Prostate gland (tissue), 2 donors: ENCODE measurements around the gene ZNF124. TPM values are rescaled to one million over a fixed set of nuclear protein-coding genes. Genes with fewer than 3 reads are reported as not detected.

Experiments
- DNase-seq: peaks from one replicate; pipeline ENCODE4 v3.0.0-alpha.2; 2019; ENCODE audit warnings: low spot score
- H3K27ac ChIP-seq, 2 donors: fragments of 200-600 bp; sonication (generic); 2 replicates each; pipeline ENCODE4 v1.5.1; 2017 to 2019
- H3K27me3 ChIP-seq: fragments of 200-600 bp; sonication (generic); replicated peaks from 2 replicates; pipeline ENCODE4 v1.5.1; 2019; ENCODE audit not compliant: insufficient read depth
- H3K36me3 ChIP-seq, 2 donors: fragments of 200-600 bp; sonication (generic); 1 replicate in 1 of 2; 2 replicates in 1 of 2; pipeline versions ENCODE4 v1.5.1 to v1.8.1; 2017 to 2019
- H3K4me1 ChIP-seq: fragments of 200-600 bp; sonication (generic); replicated peaks from 2 replicates; pipeline ENCODE4 v1.5.1; 2019
- H3K4me3 ChIP-seq, 2 donors: fragments of 200-600 bp; sonication (generic); 2 replicates each; pipeline ENCODE4 v1.5.1; 2017 to 2019
- H3K9me3 ChIP-seq: fragments of 200-600 bp; sonication (generic); 2 replicates; pipeline ENCODE4 v1.5.1; 2017
- POLR2A ChIP-seq: fragments of 450-650 bp; IDR thresholded peaks from one replicate; pipeline ENCODE4 v1.6.1; 2016; ENCODE audit warnings: antibody characterized with exemption, mild to moderate bottlenecking
- POLR2AphosphoS5 ChIP-seq: sonication (generic); formaldehyde crosslinking; IDR thresholded peaks from one replicate; pipeline ENCODE4 v1.6.1; 2017; ENCODE audit warnings: antibody characterized with exemption
- WGBS: methylation state at CpG from one replicate; pipeline ENCODE4 v1.1.5; 2018; 5-methylcytosine and 5-hydroxymethylcytosine counted together
- intact Hi-C: fragments of 100-400 bp; cut with DNase I; formaldehyde crosslinking; loops from one replicate; pipeline ENCODE4 v1.14.2; 2022
- total RNA-seq, 2 donors: library from RNA; depleted of rRNA; stranded (reverse); fragments of >200 nt; gene quantifications; one replicate each; pipeline ENCODE4 v1.1.0, GENCODE V29; 2016
- TF ChIP-seq, protein P1 (sequence below), 4 experiments: fragments of 200-600 bp in 2 of 4; fragments of 450-650 bp in 2 of 4; sonication (generic) in 2 of 4; IDR thresholded peaks; 1 replicate in 3 of 4; 2 replicates in 1 of 4; pipeline ENCODE4 v1.5.1; 2016 to 2019; ENCODE audit warnings: antibody characterized with exemption in 4 of 4, mild to moderate bottlenecking in 2 of 4, moderate library complexity in 2 of 4

ZNF124 gene
- total RNA-seq, 2 donors from 2014 or later, result 19.1 to 44.6 TPM

DNA sequence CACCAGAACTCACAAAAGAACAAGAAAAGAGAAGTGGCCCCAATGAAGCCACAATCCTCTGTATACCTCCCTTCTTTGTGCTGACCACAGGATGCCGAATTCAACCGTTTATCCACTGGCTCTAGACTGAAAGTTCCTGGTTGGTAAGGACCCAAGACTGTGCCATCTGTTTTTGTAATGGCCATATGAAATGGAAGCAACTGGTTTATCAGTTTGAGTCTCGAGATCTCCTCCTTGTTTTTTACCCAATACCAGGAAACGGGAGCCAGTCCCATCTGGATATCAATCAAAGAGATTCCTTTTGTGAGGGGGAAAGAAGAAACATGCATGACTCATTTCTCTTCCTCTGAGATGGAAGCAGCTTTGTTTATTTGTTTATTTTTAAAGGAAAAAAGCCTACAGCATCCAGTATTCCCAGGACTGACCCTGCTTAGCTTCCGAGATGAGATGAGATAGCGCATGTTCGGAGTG, 32.4 kb upstream of the ZNF124 start:
- intact Hi-C loops, result no loop called here

DNA sequence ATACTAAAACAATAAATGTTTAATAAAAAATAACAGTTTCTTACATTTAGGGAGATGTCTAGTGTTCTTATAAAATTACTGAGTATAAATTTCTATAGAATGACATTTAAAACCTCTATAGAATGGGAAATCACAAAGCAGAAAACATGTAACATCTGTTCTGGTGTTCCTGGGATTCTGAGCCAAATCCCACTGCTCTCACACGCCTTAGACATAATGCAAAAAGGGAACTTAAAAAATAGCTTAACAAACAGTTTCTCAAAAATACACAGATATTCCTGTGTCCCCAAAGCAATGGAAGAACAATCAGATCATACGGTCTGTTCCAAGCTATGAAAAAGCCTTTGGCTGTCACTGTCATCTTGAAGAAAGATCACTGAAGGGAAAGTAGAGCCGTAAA, 27.0 kb upstream of the ZNF124 start:
- 59% methylated on average over 3 of the region's 3 CpGs for WGBS

More for the DNA sequence above, 32.4 kb upstream of the ZNF124 start:
- H3K4me3 ChIP-seq, result no peak overlapping the region
- H3K36me3 ChIP-seq, result no peaks in the 10 kb centered on the region
- H3K4me1 ChIP-seq, result no peaks in the 10 kb centered on the region
- no peak for DNase-seq
- no peaks in the 10 kb centered on the region for H3K27me3 ChIP-seq
- TF ChIP-seq, protein P1, sequence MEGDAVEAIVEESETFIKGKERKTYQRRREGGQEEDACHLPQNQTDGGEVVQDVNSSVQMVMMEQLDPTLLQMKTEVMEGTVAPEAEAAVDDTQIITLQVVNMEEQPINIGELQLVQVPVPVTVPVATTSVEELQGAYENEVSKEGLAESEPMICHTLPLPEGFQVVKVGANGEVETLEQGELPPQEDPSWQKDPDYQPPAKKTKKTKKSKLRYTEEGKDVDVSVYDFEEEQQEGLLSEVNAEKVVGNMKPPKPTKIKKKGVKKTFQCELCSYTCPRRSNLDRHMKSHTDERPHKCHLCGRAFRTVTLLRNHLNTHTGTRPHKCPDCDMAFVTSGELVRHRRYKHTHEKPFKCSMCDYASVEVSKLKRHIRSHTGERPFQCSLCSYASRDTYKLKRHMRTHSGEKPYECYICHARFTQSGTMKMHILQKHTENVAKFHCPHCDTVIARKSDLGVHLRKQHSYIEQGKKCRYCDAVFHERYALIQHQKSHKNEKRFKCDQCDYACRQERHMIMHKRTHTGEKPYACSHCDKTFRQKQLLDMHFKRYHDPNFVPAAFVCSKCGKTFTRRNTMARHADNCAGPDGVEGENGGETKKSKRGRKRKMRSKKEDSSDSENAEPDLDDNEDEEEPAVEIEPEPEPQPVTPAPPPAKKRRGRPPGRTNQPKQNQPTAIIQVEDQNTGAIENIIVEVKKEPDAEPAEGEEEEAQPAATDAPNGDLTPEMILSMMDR (IDR thresholded peaks at IDR 0.05), result no peak
- TF ChIP-seq POLR2AphosphoS5 (no peak), POLR2A (no peak)
- H3K27ac ChIP-seq, result no peak overlapping the region
- no peaks in the 10 kb centered on the region for H3K9me3 ChIP-seq
- 90% methylated on average over 7 of the region's 7 CpGs for WGBS

DNA sequence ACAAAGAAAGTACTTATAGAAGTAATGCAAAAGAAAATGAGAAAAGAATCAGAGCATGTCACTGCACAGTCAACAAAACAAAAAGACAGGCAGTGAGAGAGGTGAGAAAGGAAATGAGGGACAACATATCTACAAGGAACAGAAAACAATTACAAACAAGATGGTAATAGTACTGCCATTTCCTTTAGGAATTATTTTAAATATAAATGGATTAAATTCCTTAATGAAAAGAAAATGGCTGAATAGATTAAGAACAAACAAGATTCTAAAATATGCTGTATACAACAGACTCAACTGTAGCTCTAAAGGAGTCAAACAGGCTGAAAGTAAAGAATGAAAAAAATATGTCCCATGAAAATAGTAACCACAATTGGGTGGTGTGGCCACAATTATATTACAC, 22.1 kb upstream of the ZNF124 start:
- H3K36me3 ChIP-seq, result peaks cover 0 to 10% of the 10 kb centered on the region in 2 donors
- no peaks in the 10 kb centered on the region for H3K27me3 ChIP-seq
- intact Hi-C loops, result no loop called here
- no peak overlapping the region for H3K4me3 ChIP-seq
- DNase-seq, result no peak
- H3K4me1 ChIP-seq, result no peaks in the 10 kb centered on the region
- H3K9me3 ChIP-seq, result no peaks in the 10 kb centered on the region
- H3K27ac ChIP-seq, result no peak overlapping the region
- TF ChIP-seq POLR2AphosphoS5 (no peak), POLR2A (no peak)
- TF ChIP-seq, protein P1 (IDR thresholded peaks at IDR 0.05), result no peak

More for the DNA sequence above, 27.0 kb upstream of the ZNF124 start:
- no peaks in the 10 kb centered on the region for H3K27me3 ChIP-seq
- H3K27ac ChIP-seq, result no peak overlapping the region
- intact Hi-C loops, result no loop called here
- DNase-seq, result no peak
- TF ChIP-seq POLR2A, result no peak
- TF ChIP-seq POLR2AphosphoS5, result no peak
- TF ChIP-seq, protein P1 (IDR thresholded peaks at IDR 0.05), result no peak
- no peaks in the 10 kb centered on the region for H3K9me3 ChIP-seq
- H3K36me3 ChIP-seq, result no peaks in the 10 kb centered on the region
- H3K4me3 ChIP-seq, result no peak overlapping the region
- H3K4me1 ChIP-seq, result no peaks in the 10 kb centered on the region

DNA sequence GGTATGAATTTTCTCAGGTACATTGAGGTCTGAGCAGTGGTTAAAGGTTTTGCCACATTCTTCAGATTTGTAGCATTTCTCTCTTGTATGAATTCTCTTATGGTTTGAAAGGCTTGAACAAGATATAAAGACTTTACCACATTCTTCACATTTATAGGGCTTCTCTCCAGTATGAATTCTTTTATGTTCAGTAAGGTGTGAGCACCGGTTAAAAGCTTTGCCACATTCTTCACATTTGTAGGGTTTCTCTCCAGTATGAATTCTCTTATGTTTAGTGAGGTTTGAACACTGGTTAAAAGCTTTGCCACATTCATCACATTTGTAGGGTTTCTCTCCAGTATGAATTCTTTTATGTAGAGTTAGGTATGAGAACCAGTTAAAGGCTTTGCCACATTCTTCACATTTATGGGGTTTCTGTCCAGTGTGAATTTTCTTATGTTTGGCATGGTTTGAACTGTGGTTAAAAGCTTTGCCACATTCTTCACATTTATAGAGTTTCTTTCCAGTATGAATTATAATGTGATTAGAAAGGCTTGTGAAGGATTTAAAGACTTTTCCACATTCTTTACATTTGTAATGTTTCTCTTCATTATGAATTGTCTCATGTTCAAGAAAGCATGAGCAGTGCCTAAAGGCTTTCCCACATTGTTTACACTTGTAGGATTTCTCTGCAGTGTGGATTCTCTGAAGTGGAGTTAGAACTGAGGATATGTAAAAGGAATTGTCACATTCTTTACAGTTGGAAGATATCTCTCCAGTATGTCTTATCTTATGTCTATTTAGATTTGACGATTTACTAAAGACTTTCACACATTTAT, 18.4 kb upstream of the ZNF124 start:
- Histone ChIP-seq H3K4me1 (no peaks in the 10 kb centered on the region), H3K27ac (no peak overlapping the region), H3K27me3 (no peaks in the 10 kb centered on the region), H3K4me3 (no peak overlapping the region), H3K36me3 (peaks cover 0 to 10% of the 10 kb centered on the region in 2 donors), H3K9me3 (no peaks in the 10 kb centered on the region)
- intact Hi-C loops, result no loop called here
- TF ChIP-seq POLR2A (no peak), POLR2AphosphoS5 (no peak)
- TF ChIP-seq, protein P1 (IDR thresholded peaks at IDR 0.05), result no peak
- WGBS, result 93% methylated on average over 2 of the region's 2 CpGs
- no peak for DNase-seq

DNA sequence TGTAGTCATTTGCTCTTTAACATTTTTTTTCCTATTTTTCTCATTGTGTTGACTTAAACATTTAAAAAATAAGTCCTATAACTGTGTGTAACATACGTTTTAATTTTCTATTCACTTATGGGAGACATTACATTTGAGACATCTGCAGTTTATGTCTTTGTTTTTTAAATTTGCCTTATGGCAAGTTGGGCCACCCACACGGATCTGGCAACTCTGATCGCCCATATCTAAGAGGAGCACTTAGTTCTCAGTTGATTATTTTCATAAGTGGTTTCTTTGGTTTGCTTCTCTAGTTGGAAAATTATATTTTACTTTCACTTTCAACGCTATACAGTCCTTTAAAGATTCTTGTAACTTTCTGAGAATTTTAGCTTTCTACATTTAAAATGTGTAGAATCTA, 13.8 kb upstream of the ZNF124 start:
- Histone ChIP-seq H3K4me3 (no peak overlapping the region), H3K27ac (no peak overlapping the region), H3K27me3 (no peaks in the 10 kb centered on the region), H3K9me3 (no peaks in the 10 kb centered on the region), H3K36me3 (peaks cover 0 to 5% of the 10 kb centered on the region in 2 donors), H3K4me1 (no peaks in the 10 kb centered on the region)
- no peak for DNase-seq
- TF ChIP-seq, protein P1 (IDR thresholded peaks at IDR 0.05), result no peak
- TF ChIP-seq POLR2AphosphoS5 (no peak), POLR2A (no peak)
- WGBS, result 78% methylated on average over 4 of the region's 4 CpGs
- intact Hi-C loops, result no loop called here
